Activated CD8-positive, alpha-beta memory T cell treated with anti-CD3 and anti-CD28 coated beads for 4 hours (primary cell): ENCODE results near the gene PADI6.
"Not testable (repeated sequence)": the region's sequence is repeated elsewhere in the genome, so short reads cannot be mapped to it uniquely, and the experiment has no call there.

Source experiments
- DNase-seq, 2 donors: peaks; one replicate each; pipeline ENCODE4 v3.0.0-alpha.2; 2020; ENCODE audit warnings: low read depth in 2 of 2

Gene PADI6

GRCh38 chr1:17404034-17404684, 32.2 kb downstream of the PADI6 start:
- DNase-seq: no peak

GRCh38 chr1:17404820-17405219, 32.8 kb downstream of the PADI6 start:
- DNase-seq: no peak

DNA sequence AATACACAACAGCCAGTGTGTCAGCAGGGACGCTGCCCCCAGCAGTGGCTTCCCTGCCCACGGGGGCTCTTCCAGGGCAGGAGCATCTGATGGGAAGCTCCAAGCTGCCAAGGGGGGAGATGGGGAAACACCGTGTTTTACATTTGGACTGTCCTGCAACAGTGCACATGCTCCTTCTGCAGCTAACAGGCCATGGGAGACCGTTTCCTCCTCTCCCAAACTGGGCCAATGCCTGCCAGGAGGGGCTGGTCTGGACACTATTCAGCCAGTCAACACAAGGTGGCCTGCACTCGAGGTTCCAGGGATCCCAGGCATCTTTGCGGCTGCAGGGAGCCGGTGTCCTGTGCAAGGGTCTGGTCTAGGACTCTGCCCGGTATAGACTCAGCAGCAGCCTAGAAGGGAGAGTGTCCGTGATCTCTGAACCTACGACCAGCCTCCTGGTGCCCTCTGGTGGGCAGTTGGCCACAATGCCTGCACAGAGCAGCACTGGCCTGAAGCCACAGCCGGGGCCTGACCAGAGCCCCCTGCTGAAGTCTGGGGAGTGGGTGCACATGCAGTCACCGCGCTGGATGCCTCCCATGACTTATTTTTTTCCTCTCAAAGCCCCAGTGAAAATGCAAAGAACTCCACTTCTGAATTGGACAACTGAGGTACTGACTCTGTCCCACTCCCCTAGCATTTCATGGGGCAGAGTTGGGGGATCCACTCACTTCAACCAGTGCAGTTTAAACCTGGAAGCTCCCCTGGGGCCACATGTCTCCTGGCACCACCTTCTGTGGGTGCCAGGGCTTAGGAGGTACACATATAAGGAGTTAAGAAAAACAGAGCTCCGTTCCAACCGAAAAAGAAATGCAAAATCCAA, 34.1 kb downstream of the PADI6 start:
- no peak for DNase-seq

DNA sequence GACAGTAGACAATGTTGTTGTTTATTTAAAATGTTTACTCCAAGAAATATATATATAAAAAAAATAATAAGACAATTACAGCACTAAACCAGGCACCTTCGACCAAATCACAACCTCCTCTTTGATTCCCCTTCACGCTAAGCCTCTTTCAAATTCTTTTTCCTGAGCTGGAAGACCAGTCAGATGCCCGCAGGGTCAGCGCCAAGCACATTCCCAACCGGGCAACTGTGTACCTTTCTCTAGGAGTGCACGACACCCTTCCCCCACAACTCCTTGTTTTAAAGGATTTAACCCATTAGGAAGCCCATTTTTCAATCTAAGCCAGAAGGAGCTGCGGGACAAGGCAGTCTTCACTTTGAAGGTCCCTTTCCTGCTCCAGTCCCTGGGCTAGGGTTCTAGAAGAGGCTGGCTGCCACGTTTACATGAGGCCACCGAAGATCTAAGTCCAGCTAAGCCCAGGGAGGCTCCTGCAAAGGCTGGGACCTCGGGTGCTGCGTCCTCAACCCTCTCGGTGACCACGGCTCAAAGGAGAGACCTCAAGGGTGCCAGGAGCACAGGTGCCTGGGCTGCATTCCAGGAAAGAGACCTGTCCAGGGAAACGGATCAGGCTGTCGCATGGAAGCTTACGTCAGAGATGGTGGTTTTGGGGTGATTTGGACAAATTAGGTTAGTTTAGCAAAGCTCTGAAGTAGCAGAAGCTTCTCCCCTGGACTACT, 34.9 kb downstream of the PADI6 start:
- DNase-seq: not testable (repeated sequence)

- not testable (repeated sequence) for DNase-seq
Measured at GRCh38 chr1:17407786-17408514, 36.0 kb downstream of the PADI6 start.

GRCh38 chr1:17409391-17409811, 37.4 kb downstream of the PADI6 start:
- DNase-seq: no peak

DNA sequence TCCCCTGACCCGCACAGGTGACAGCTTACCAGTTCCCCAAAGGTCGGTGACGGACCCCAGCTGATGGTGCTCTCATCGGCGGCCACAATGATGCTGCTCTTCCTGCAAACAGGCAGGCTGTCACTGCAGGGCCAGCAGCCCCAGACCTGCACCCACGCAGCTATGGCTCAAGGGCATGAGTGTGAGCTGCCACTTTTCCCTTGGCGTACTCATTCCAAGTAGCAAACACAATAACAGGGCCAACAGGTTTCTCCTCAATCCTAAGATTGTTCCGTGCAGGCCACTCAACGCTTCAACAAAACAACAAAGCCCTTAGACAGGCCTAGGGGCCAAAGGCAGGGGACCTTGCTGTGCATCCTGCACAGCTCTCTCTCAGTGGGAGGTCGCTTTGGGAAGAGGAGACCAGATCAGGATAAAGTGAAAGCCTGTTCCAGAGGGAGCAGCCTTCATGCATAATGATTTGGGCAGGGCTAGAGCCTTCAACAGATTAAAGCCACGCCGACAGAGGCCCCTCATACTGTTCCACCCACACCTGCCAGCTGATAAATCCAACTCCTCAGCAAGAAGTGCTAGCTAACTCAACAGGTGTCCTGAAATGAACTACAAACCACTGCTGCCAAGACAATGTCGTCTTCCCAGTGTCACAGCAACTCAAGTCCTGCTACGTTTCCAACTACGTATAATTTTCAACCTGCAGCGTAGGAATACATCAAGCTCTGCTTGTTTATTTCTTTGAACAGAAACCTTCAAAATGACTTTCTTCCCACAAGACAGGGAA, 40.3 kb downstream of the PADI6 start:
- DNase-seq: no peak

DNA sequence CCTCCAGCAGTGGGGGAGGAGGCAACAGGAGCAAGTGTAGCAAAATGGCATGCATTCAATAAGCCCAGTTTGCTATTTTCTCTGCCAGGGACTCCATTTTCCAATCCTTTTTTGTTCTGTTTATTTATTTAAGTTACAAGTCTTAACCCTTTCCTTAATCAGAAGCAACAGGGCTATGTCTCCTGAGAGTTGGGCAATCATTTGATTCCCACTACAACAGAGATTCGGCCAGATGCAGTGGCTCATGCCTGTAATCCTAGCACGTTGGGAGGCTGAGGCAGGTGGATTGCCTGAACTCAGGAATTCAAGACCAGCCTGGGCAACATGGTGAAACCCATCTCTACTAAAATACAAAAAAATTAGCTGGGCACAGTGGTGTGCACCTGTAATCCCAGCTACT, 42.0 kb downstream of the PADI6 start:
- no peak for DNase-seq

- DNase-seq: no peak
Measured at GRCh38 chr1:17416389-17416788, 44.4 kb downstream of the PADI6 start.

GRCh38 chr1:17419626-17420328, 47.8 kb downstream of the PADI6 start:
- peak; percentile 19 to 41 for DNase-seq

DNA sequence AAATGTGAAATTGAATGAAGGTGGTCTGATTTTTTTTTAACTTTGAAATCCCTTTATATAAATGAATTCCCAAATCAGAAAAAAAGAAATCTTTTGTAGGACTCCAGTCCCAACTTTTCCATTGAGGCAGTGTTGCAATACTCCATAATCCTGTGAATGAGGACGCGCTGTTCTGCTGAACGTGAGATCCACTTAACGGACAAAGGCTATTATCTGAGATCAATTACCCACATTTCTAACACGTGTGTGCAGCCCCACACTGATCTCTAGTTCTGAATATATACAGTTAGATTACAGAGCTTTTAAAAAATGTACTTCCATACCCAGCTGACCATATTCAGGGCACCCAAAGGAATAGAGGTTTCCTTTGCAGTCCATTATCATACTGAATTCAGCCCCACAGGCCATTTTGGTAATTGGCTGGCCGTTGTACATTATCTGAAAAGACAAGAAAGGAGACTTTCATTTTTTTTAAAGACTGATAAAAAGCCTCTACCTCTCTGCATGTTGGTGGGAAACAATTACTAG, 48.5 kb downstream of the PADI6 start:
- DNase-seq: no peak

DNA sequence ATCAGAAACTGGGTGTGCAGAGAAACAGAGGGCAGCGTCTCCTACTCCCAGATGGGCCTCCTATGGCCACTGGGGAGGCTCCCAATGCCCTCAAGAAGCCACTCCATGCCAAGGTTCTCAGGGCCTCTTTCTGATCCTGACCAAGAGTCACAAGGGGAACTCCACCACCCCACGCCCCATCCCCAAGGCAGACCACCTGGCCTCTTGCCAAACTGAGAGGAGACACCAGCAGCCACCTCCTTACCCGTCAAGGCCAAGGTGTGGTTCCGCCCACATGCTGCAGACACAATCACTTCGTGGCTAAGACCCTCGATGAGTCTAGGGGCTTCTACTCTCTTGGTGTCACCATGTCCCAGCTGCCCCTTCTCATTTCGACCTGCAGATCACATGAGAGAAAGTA, 50.5 kb downstream of the PADI6 start:
- no peak for DNase-seq

DNA sequence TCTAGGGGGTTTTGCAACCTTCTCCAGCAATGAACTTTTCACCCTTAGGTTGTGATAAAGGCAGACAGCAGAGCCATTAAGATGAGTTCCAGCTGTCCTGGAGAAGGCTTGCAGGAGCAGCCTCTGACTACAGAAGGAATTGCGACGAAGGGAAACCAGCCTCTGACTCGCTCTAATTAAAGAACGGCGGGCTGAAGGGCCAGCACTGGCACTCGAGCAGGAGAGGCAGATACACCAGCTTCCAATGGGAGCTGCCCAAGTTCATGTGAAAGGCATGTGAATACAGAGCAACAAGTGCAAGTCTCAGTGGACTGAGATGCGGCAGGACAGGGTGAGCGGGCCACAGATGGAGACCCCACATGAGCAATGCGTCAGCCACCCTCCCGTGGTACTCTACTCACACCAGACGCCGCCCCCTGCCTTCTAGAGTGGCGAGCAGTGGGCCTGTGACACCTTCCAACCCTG, 51.8 kb downstream of the PADI6 start:
- no peak for DNase-seq

GRCh38 chr1:17425806-17426600, 54.0 kb downstream of the PADI6 start:
- no peak for DNase-seq

GRCh38 chr1:17427696-17428660, 56.0 kb downstream of the PADI6 start:
- DNase-seq: no peak

GRCh38 chr1:17429183-17429582, 57.2 kb downstream of the PADI6 start:
- no peak for DNase-seq

GRCh38 chr1:17432412-17432811, 60.4 kb downstream of the PADI6 start:
- DNase-seq: no peak

DNA sequence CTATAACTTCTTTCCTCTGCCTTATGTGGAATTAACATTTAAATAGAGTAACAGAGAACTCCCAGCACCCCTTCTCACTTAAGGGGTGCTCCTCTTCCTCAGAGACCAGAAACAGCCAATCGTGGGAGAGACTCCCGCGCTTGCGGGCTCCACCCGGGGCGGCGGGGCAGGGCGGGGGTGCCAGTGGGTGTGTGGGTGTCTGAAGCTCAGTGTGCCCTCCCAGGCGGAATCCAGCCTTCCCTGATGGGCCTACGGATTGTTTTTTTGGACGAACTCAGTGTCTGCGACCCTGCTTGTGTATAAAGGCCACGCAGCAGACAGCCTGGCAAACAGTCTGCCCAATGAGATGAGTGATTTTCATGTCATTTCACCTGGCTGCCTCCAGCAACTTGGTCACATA, 61.3 kb downstream of the PADI6 start:
- DNase-seq: no peak
